WTC11 (cell line): ENCODE data around the gene METRN. TPM values are rescaled to one million over a fixed set of nuclear protein-coding genes. Genes with fewer than 3 reads are reported as not detected.
"Not testable (repeated sequence)": the region's sequence is repeated elsewhere in the genome, so short reads cannot be mapped to it uniquely, and the experiment has no call there.

Experiments
- ATAC-seq: fragments of 200-7000 bp; cut with Tn5 transposase; 2 replicates; pipeline ENCODE4 v1.10.0; 2021; ENCODE audit warnings: mild to moderate bottlenecking, moderate library complexity
- CTCF ChIA-PET: fragments of 300-600 bp; sonication (Branson Sonifier 250); formaldehyde crosslinking; loops from one replicate; lab custom pipeline; 2021; ENCODE audit warnings: antibody characterized with exemption; lab: Charles Lee
- POLR2A ChIA-PET: fragments of 350-600 bp; sonication (Branson Sonifier 250); formaldehyde crosslinking; loops from one replicate; lab custom pipeline; 2021; ENCODE audit warnings: antibody characterized with exemption; lab: Charles Lee
- DNase-seq: peaks from one replicate; pipeline ENCODE4 v3.0.0; 2021; ENCODE audit warnings: low spot score
- H3K27ac Mint-ChIP-seq: 2 replicates; pipeline ENCODE4 v1.8.0; 2021; ENCODE audit warnings: mixed read lengths
- H3K27me3 Mint-ChIP-seq: 2 replicates; pipeline ENCODE4 v1.8.0; 2021; ENCODE audit warnings: low read depth, mild to moderate bottlenecking, moderate library complexity, mixed read lengths
- H3K36me3 Mint-ChIP-seq: 2 replicates; pipeline ENCODE4 v1.8.0; 2021; ENCODE audit warnings: mixed read lengths
- H3K4me1 Mint-ChIP-seq: 2 replicates; pipeline ENCODE4 v1.8.0; 2022; ENCODE audit warnings: mixed read lengths
- H3K4me3 Mint-ChIP-seq: 2 replicates; pipeline ENCODE4 v1.8.0; 2021; ENCODE audit warnings: mild to moderate bottlenecking, moderate library complexity, mixed read lengths
- H3K9me3 Mint-ChIP-seq: 2 replicates; pipeline ENCODE4 v1.8.0; 2021; ENCODE audit warnings: mixed read lengths
- CREB1 ChIP-seq: sonication (generic); formaldehyde crosslinking; IDR thresholded peaks from 2 replicates; pipeline ENCODE4 v1.8.0; 2023; ENCODE audit warnings: mild to moderate bottlenecking, missing genetic modification reagents
- CREM ChIP-seq: sonication (generic); formaldehyde crosslinking; IDR thresholded peaks from 2 replicates; pipeline ENCODE4 v1.8.1; 2022; ENCODE audit warnings: mild to moderate bottlenecking, missing genetic modification reagents, moderate library complexity
- HMGA2 ChIP-seq: fragments of 250-450 bp; sonication (Bioruptor Pico); IDR thresholded peaks from 2 replicates; pipeline ENCODE4 v1.4.0; 2021; ENCODE audit warnings: mild to moderate bottlenecking, moderate library complexity
- MLX ChIP-seq: sonication (generic); formaldehyde crosslinking; IDR thresholded peaks from 2 replicates; pipeline ENCODE4 v1.8.1; 2023; ENCODE audit warnings: mild to moderate bottlenecking, missing genetic modification reagents, moderate library complexity
- MYBL2 ChIP-seq: sonication (generic); formaldehyde crosslinking; IDR thresholded peaks from 2 replicates; pipeline ENCODE4 v1.8.1; 2023; ENCODE audit warnings: mild to moderate bottlenecking, moderate library complexity, missing genetic modification reagents
- NR2C2 ChIP-seq: sonication (generic); formaldehyde crosslinking; IDR thresholded peaks from 2 replicates; pipeline ENCODE4 v1.8.0; 2022; ENCODE audit warnings: mild to moderate bottlenecking, missing genetic modification reagents
- OVOL2 ChIP-seq: fragments of 250-450 bp; sonication (Bioruptor Pico); IDR thresholded peaks from 2 replicates; pipeline ENCODE4 v1.9.0; 2021; ENCODE audit warnings: mild to moderate bottlenecking, borderline replicate concordance
- PRRX2 ChIP-seq: fragments of 250-450 bp; sonication (Bioruptor Pico); IDR thresholded peaks from 2 replicates; pipeline ENCODE4 v1.8.0; 2021; ENCODE audit warnings: mild to moderate bottlenecking
- RORB ChIP-seq: fragments of 250-450 bp; sonication (Bioruptor Pico); IDR thresholded peaks from 2 replicates; pipeline ENCODE4 v1.9.0; 2021; ENCODE audit warnings: mild to moderate bottlenecking
- SMAD3 ChIP-seq: sonication (generic); formaldehyde crosslinking; IDR thresholded peaks from 2 replicates; pipeline ENCODE4 v1.8.0; 2022; ENCODE audit warnings: missing genetic modification reagents, mild to moderate bottlenecking, borderline replicate concordance
- SMAD4 ChIP-seq: sonication (generic); formaldehyde crosslinking; IDR thresholded peaks from 2 replicates; pipeline ENCODE4 v1.8.0; 2022; ENCODE audit warnings: mild to moderate bottlenecking, missing genetic modification reagents
- TCF7 ChIP-seq: sonication (generic); formaldehyde crosslinking; IDR thresholded peaks from 2 replicates; pipeline ENCODE4 v1.8.0; 2022; ENCODE audit warnings: mild to moderate bottlenecking, low read depth, missing genetic modification reagents, moderate library complexity
- TEAD1 ChIP-seq: sonication (generic); formaldehyde crosslinking; IDR thresholded peaks from 2 replicates; pipeline ENCODE4 v1.8.0; 2022; ENCODE audit warnings: mild to moderate bottlenecking, missing genetic modification reagents
- ZNF263 ChIP-seq: sonication (generic); formaldehyde crosslinking; IDR thresholded peaks from 2 replicates; pipeline ENCODE4 v1.8.1; 2022; ENCODE audit warnings: low read depth, mild to moderate bottlenecking, moderate library complexity, missing genetic modification reagents
- ZNF423 ChIP-seq: fragments of 250-450 bp; sonication (Bioruptor Pico); IDR thresholded peaks from 2 replicates; pipeline ENCODE4 v2.1.2; 2022; ENCODE audit warnings: mild to moderate bottlenecking, moderate library complexity
- total RNA-seq: library from RNA; stranded (reverse); gene quantifications from 3 replicates; pipeline ENCODE4 v1.2.3, GENCODE V29; 2021
- TF ChIP-seq, protein P1 (sequence below): sonication (generic); formaldehyde crosslinking; IDR thresholded peaks from 2 replicates; pipeline ENCODE4 v1.8.1; 2022; ENCODE audit warnings: low read depth, missing genetic modification reagents, borderline replicate concordance
- TF ChIP-seq, protein P2 (sequence below): sonication (generic); formaldehyde crosslinking; IDR thresholded peaks from 2 replicates; pipeline ENCODE4 v1.8.1; 2022; ENCODE audit warnings: low read depth, mild to moderate bottlenecking, moderate library complexity, missing genetic modification reagents, borderline replicate concordance
- TF ChIP-seq, protein P3 (sequence below): fragments of 200-600 bp; IDR thresholded peaks from 2 replicates; pipeline ENCODE4 v1.8.0; 2022; ENCODE audit warnings: antibody characterized with exemption

Gene METRN
- total RNA-seq, 1 experiment from 2014 or later, result 30.9 TPM

DNA sequence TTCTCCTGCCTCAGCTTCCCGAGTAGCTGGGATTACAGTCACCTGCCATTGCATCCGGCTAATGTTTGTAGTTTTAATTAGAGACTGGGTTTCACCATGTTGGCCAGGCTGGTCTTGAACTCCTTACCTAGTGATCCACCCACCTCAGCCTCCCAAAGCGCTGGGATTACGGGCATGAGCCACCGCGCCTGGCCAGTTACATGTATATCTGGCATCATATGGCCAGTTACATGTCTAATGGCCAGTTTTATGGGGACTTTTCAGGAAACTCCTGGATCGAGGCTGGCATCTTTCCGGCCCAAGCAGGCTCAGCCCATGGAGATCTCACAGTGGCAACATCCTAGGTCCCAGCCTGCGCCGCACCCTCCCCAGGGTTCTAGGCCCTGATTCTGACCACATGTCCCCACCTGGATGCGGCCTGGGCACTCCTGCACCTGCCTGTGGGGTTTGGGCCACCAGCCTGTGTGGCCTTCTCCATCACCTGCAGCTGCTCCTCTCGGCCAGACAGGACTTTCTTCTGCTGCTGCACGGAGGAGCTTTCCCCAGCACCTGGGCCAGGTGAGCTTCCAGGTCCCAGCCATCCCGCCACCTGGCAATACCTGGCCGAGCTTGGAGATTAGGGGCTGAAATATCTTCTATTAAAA is 27.2 kb downstream of the METRN start:
- ChIA-PET POLR2A (interaction anchor here (1.8 kb wide), 1 partner anchor 21 kb away, joined by 10 read pairs; the partner anchor contains the start of gene ANTKMT), CTCF (interaction anchor here (1.7 to 3.8 kb wide), 9 partner anchors 19 to 63 kb away, joined by 6 to 28 read pairs (median 15); partner anchors contain the start of genes ANTKMT, CHTF18, METRN and MSLN)
- H3K9me3 Mint-ChIP-seq, result no peaks in the 10 kb centered on the region
- peaks cover 16% of the 10 kb centered on the region for H3K4me1 Mint-ChIP-seq
- no peak for TF ChIP-seq CREM (CRISPR knock-in tag)
- TF ChIP-seq OVOL2 (CRISPR knock-in tag), result no peak
- no peak for TF ChIP-seq ZNF423 (CRISPR knock-in tag)
- no peak for TF ChIP-seq HMGA2
- no peak for TF ChIP-seq CREB1
- no peak for TF ChIP-seq TCF7 (CRISPR knock-in tag)
- no peak for TF ChIP-seq TEAD1 (CRISPR knock-in tag)
- no peak for TF ChIP-seq NR2C2 (CRISPR knock-in tag)
- no peak for TF ChIP-seq PRRX2 (CRISPR knock-in tag)
- no peak for TF ChIP-seq RORB
- no peak for TF ChIP-seq MLX (CRISPR knock-in tag)
- TF ChIP-seq SMAD3, result no peak
- TF ChIP-seq, protein P1, sequence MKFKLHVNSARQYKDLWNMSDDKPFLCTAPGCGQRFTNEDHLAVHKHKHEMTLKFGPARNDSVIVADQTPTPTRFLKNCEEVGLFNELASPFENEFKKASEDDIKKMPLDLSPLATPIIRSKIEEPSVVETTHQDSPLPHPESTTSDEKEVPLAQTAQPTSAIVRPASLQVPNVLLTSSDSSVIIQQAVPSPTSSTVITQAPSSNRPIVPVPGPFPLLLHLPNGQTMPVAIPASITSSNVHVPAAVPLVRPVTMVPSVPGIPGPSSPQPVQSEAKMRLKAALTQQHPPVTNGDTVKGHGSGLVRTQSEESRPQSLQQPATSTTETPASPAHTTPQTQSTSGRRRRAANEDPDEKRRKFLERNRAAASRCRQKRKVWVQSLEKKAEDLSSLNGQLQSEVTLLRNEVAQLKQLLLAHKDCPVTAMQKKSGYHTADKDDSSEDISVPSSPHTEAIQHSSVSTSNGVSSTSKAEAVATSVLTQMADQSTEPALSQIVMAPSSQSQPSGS, result no peak
- no peak for TF ChIP-seq MYBL2 (CRISPR knock-in tag)
- no peak overlapping the region for H3K27ac Mint-ChIP-seq
- DNase-seq, result no peak
- H3K27me3 Mint-ChIP-seq, result no peaks in the 10 kb centered on the region
- peaks cover 5% of the 10 kb centered on the region; the same call in 1 of the 2 replicates for H3K36me3 Mint-ChIP-seq
- H3K4me3 Mint-ChIP-seq, result peak overlapping the region; percentile 79
- ATAC-seq, result no peak

GRCh38 chr16:742894-743293 is 28.0 kb downstream of the METRN start:
- H3K27ac Mint-ChIP-seq, H3K4me1 Mint-ChIP-seq, H3K9me3 Mint-ChIP-seq, ATAC-seq, H3K4me3 Mint-ChIP-seq, H3K27me3 Mint-ChIP-seq, DNase-seq, H3K36me3 Mint-ChIP-seq: not testable (repeated sequence)
- CTCF ChIA-PET, result interaction anchor here (0.5 to 3.8 kb wide), 11 partner anchors 9 to 1560 kb away, joined by 3 to 27 read pairs (median 6); partner anchors contain the start of genes ANTKMT, CHTF18, METRN and RPUSD1
- POLR2A ChIA-PET, result interaction anchor here (0.9 kb wide), 1 partner anchor 23 kb away, joined by 3 read pairs; no protein-coding TSS in a partner anchor

- DNase-seq, result peak; percentile 65
- TF ChIP-seq ZNF263 (CRISPR knock-in tag) (peak; percentile 53; the same call in 1 of the 2 replicates), SMAD4 (no peak)
- TF ChIP-seq, protein P2, sequence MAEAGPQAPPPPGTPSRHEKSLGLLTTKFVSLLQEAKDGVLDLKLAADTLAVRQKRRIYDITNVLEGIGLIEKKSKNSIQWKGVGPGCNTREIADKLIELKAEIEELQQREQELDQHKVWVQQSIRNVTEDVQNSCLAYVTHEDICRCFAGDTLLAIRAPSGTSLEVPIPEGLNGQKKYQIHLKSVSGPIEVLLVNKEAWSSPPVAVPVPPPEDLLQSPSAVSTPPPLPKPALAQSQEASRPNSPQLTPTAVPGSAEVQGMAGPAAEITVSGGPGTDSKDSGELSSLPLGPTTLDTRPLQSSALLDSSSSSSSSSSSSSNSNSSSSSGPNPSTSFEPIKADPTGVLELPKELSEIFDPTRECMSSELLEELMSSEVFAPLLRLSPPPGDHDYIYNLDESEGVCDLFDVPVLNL, result no peak
- TF ChIP-seq, protein P3, sequence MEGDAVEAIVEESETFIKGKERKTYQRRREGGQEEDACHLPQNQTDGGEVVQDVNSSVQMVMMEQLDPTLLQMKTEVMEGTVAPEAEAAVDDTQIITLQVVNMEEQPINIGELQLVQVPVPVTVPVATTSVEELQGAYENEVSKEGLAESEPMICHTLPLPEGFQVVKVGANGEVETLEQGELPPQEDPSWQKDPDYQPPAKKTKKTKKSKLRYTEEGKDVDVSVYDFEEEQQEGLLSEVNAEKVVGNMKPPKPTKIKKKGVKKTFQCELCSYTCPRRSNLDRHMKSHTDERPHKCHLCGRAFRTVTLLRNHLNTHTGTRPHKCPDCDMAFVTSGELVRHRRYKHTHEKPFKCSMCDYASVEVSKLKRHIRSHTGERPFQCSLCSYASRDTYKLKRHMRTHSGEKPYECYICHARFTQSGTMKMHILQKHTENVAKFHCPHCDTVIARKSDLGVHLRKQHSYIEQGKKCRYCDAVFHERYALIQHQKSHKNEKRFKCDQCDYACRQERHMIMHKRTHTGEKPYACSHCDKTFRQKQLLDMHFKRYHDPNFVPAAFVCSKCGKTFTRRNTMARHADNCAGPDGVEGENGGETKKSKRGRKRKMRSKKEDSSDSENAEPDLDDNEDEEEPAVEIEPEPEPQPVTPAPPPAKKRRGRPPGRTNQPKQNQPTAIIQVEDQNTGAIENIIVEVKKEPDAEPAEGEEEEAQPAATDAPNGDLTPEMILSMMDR, result peak; percentile 43; the same call in 1 of the 2 replicates
- no peak overlapping the region for H3K27ac Mint-ChIP-seq
- POLR2A ChIA-PET, result interaction anchor here (0.9 kb wide), 1 partner anchor 24 kb away, joined by 3 read pairs; no protein-coding TSS in a partner anchor
- H3K9me3 Mint-ChIP-seq, result no peaks in the 10 kb centered on the region
- no peaks in the 10 kb centered on the region for H3K36me3 Mint-ChIP-seq
- H3K4me1 Mint-ChIP-seq, result peaks cover 7% of the 10 kb centered on the region
- no peaks in the 10 kb centered on the region for H3K27me3 Mint-ChIP-seq
- peak; percentile 19 for ATAC-seq
- H3K4me3 Mint-ChIP-seq, result no peak overlapping the region
- CTCF ChIA-PET, result interaction anchor here (0.8 to 3.8 kb wide), 16 partner anchors 8 to 54 kb away, joined by 3 to 27 read pairs (median 4); partner anchors contain the start of genes ANTKMT, CCDC78, CHTF18 and HAGHL
Observed at GRCh38 chr16:743794-744500, 29.0 kb downstream of the METRN start.
